GM21576 (cell line): ENCODE measurements around the gene HPD.

Experiments used
- ATAC-seq: cut with Tn5 transposase; IDR thresholded peaks from one replicate; pipeline ENCODE4 v1.9.1; 2021; ENCODE audit warnings: mild to moderate bottlenecking, moderate library complexity; ENCODE audit not compliant: unreplicated experiment

HPD gene

DNA sequence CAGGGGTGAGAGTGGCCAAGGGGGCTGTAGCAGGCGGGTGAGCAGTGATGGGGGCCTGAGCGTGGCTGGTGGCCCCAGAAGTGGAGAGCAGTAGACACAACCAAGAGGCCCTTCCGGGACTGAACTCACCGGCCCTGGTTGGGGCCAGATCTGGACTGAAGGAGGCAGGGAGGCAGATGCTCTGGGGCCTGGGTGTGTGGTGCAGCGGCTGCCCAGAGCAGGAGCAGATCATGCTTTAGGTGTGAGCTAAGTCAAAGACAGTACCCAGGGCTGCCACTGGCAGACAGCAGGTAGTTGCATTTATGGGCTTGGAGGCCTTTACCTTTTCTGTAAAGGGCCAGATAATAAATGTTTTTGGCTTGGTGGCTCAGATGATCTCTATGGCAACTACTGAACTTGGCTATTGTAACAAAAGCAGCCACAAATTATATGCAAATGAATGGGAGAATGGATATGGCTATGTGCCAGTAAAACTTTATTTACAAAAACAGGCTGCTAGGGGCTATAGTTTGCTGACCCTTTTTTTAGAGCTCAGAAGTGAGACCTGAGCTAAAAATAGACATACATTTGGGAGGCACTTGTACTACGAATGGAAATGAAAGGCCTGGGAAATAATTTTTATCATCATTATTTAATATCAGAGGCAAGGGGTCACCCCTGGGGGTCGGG lies 29.3 kb downstream of the HPD start:
- ATAC-seq, result no peak

DNA sequence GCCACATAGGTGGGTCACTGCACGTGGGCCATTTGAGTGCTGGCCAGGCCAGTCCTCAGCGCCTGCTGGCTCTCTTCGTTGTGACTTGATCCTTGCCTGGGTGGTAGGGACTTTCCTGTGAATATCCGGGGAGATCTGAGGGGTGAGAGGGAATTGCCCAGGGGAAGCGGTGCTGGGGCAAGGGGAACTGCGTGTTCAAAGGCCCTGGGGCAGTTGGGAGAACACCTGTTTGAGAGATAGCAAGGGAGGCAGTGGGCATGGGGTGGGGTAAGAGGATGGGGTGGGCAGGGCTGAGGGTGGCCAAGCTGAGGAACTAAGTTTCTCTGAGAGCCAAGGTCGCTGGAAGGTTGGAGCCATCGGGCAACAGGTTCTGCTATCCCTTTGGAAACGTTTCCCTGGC lies 29.8 kb downstream of the HPD start:
- ATAC-seq, result no peak

DNA sequence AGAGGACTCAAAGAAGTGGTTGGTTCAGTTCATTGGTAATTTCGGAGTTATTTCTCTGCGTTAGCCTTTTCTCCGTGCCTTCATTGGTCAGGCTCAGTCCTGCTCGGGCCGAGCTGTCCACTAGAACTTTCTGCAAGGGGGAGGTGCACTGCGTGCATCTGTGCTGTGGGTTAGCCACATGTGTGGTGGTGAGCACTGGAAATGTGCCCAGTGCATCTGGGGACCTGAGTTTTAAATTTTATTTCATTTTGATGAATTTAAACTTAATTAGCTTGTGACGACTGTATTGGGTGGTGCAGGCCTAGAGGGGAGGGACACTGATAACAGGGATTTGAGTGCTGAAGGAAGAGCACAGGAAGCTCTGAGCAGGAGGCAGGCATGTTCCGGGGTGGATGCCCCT lies 30.4 kb downstream of the HPD start:
- ATAC-seq, result no peak

DNA sequence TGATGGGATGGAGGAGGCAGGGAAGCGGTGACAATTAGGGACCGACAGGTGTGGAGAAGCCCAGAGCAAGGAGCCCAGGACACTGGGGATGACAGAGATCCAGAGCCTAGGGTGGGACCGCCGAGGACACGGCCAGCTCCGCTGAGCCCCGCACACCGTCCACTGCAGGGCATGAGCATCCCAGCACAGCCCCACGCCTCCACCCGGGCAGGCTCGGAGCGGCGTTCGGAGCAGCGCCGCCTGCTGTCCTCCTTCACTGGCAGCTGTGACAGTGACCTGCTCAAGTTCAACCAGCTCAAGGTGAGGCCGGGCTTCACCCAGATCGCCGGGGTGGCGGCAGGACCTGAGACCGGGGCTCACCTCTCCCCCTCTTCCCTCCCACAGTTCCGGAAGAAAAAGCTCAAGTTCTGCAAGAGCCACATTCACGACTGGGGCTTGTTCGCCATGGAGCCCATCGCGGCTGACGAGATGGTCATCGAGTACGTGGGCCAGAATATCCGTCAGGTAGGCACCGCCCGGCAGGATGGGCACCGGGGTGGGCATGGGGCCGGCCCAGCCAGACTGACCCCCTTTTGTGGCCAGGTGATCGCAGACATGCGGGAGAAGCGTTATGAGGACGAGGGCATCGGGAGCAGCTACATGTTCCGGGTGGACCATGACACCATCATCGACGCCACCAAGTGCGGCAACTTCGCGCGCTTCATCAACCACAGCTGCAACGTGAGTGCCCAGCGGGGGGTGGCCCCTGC lies 31.1 kb downstream of the HPD start:
- no peak for ATAC-seq

DNA sequence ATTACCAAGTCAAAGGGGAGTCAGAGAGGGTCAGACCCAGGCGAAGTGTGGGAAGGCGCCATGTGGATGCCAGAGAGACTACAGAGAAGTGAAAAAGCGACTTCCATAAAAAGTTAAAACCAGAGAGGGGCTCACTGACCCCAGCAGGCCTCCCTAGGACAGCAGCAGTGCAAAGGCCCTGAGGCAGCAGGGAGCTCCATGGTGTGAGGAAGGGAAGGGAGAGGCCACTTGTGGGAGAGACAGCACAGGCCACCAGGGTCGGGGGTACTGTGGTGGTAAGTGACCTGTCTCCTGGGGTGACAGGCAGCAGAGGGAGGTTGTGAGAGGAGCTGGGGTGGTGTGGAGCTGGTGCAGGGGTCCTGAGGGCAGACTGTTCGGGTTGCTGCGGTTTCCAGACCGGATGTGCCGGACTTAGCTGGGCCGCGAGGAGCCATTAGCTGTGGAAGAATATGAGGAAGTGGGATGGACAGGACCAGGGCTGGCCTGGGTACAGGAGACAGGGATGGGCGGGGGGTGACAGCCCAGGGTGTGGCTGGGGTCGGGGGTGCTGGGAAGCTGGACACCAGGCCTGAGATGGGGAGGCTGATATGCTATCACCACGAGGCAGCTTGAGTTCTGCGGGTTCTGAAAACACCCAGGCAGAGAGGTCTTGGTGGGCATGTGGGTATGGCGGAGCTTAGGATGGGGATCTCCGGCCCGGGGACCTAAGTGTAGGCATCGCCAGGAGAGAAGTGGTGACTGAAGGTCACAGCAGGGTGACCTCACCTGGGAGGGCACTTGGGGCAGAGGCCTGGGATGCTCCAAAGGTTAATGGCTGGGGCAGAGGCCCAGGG lies 32.1 kb downstream of the HPD start:
- ATAC-seq, result no peak

DNA sequence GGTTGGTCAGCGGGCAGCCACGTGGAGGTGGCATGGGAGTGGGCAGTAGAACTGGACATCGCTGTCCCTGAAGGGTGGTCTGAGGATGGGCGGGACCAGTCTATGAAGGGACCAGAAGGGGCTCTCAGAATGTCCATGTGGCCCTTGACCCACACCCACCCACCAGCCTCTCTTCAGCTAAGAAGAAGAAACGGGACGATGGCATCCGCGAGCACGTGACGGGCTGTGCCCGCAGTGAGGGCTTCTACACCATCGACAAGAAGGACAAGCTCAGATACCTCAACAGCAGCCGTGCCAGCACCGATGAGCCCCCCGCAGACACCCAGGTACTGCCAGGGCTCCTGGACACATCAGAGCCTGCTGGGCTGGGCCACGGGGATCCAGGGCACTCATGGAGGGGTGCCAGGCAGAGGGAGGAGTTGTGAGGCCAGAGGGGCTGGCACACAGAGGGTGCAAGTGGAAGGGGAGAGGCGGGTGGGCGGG lies 33.6 kb downstream of the HPD start:
- no peak for ATAC-seq

DNA sequence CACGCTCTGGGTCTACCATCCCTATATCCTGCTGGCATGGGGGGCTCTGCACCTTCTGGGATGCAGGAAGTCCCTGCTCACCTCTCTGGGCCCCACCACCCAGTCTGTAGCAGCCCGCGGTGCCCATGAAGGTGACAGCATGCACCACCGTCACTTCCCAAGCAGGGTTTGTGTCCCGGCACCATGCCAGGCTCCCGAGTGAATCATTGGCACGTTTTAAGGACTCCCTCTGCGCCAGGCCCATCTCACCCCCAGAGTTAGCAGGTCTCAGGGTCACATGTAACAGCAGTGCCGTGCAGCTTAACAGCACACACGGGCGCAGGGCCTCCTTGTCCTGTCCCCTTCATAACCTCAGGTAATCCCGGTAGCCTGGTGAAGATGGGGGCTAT lies 34.9 kb downstream of the HPD start:
- no peak for ATAC-seq

DNA sequence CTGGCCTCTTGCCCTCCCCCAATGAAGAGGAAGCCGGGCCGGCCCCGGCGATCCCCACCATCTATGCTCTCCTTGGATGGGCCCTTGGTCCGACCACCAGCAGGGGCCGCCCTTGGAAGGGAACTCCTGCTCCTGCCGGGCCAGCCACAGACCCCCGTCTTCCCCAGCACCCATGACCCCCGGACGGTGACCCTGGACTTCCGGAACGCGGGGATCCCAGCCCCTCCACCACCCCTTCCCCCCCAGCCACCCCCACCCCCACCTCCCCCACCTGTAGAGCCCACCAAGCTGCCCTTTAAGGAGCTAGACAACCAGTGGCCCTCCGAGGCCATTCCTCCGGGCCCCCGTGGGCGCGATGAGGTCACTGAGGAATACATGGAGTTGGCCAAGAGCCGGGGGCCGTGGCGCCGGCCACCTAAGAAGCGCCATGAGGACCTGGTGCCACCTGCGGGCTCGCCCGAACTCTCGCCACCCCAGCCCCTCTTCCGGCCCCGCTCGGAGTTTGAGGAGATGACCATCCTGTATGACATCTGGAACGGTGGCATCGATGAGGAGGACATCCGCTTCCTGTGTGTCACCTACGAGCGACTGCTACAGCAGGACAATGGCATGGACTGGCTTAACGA lies 35.4 kb downstream of the HPD start:
- no peak for ATAC-seq

DNA sequence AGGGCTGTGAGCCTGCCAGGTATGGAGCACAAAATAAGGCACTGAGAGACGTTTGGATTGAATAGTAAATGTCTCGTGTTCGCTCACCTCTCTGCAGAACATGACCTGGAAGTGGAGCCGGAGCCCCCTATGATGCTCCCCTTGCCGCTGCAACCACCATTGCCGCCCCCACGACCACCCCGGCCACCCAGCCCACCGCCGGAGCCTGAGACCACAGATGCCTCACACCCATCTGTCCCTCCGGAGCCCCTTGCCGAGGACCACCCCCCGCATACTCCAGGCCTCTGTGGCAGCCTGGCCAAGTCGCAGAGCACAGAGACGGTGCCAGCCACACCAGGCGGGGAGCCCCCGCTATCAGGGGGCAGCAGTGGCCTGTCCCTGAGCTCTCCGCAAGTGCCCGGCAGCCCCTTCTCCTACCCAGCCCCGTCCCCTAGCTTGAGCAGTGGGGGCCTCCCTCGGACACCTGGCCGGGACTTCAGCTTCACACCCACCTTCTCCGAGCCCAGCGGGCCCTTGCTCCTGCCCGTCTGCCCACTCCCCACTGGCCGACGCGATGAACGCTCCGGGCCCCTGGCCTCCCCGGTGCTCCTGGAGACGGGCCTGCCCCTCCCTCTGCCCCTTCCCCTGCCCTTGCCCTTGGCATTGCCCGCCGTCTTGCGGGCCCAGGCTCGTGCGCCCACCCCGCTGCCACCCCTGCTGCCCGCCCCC lies 36.1 kb downstream of the HPD start:
- no peak for ATAC-seq

DNA sequence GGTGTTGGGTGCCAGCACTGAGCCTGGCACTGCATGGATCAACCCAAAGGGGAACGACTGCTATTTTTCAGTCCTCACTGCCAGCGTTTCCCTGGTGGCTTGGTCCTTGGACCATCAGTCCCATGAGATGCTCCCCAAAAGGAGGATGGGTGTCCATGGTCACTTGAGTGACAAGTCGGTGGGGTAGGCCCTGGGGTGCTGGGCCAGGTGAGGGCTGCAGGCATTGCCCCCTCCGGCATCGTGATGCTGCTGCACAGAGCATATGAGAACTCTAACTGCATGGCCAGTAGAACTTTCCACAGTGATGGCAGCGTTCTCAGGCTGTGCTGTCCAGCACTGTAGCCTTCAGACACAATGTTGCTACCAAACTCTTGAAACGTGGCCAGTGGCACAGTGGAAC lies 38.6 kb downstream of the HPD start:
- ATAC-seq, result no peak

DNA sequence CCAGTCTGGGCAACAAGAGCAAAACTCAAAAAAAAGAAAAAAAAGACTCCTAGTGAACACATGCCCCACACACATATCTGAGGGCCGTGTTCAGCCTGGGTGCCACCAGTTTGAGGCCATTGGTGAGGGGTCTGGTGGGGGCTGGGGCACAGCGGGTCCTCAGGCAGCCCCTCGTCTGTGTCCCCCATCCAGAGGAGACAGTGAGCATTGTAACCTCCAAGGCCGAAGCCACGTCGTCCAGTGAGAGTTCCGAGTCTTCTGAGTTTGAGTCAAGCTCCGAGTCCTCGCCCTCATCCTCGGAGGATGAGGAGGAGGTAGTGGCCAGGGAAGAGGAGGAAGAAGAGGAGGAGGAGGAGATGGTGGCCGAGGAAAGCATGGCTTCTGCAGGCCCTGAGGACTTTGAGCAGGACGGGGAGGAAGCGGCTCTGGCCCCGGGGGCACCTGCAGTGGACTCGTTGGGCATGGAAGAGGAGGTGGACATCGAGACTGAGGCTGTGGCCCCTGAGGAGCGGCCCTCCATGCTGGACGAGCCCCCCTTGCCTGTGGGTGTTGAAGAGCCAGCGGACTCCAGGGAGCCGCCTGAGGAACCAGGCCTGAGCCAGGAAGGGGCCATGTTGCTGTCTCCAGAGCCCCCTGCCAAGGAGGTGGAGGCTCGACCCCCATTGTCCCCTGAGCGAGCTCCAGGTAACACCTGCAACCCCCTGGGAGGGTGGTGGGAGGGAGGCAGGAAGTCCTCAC lies 39.3 kb downstream of the HPD start:
- no peak for ATAC-seq

DNA sequence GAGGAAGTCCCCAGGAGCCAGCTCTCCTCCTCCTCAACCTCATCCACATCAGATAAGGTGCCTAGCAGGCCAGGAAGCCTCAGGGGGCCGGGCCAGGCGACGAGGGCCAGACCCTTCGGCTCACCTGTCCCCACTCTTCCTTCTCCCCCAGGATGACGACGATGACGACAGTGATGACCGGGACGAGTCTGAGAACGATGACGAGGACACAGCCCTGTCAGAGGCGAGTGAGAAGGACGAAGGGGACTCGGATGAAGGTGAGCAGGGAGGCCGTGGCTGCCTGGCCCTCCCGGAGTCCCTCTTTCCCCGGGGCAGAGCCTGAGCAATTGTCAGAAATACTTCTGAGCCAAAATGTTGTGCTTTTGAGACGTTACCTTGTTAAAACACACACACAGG lies 41.0 kb downstream of the HPD start:
- ATAC-seq, result no peak

DNA sequence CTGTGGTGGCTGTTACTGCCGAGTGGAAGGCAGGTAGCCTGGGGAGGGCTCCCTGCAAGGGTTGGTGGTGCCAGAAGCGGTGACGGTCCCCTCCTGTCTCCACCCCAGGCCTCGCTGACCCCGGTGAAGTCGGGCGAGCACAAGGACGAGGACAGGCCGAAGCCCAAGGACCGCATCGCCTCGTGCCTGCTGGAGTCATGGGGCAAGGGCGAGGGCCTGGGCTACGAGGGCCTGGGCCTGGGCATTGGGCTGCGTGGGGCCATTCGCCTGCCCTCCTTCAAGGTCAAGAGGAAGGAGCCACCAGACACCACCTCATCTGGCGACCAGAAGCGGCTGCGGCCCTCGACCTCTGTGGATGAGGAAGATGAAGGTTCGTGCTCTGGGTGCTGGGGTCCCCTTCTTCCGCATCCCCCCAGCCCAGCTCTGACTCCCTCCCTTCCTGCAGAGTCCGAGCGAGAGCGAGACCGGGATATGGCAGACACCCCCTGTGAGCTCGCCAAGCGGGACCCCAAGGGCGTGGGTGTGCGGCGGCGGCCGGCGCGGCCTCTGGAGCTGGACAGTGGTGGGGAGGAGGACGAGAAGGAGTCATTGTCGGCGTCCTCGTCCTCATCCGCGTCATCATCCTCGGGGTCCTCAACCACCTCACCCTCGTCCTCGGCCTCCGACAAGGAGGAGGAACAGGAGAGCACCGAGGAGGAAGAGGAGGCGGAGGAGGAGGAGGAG lies 41.6 kb downstream of the HPD start:
- no peak for ATAC-seq

DNA sequence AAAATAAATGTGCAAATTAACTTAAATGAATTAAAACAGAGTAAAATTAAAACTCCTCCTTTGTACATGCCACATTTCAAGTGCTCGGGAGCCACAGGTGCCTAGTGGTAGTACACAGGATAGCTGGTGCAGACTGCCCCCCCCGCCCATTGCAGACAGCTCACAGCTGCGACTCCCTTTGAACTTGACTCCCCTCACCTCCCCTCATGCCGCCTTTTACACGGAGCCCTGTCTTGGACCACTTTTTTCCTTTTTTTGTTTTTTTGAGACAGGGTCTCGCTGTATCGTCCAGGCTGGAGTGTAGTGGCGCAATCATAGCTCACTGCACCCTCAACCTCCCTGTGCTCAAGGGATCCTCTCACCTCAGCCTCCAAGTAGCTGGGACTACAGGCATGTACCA lies 43.4 kb downstream of the HPD start:
- no peak for ATAC-seq

DNA sequence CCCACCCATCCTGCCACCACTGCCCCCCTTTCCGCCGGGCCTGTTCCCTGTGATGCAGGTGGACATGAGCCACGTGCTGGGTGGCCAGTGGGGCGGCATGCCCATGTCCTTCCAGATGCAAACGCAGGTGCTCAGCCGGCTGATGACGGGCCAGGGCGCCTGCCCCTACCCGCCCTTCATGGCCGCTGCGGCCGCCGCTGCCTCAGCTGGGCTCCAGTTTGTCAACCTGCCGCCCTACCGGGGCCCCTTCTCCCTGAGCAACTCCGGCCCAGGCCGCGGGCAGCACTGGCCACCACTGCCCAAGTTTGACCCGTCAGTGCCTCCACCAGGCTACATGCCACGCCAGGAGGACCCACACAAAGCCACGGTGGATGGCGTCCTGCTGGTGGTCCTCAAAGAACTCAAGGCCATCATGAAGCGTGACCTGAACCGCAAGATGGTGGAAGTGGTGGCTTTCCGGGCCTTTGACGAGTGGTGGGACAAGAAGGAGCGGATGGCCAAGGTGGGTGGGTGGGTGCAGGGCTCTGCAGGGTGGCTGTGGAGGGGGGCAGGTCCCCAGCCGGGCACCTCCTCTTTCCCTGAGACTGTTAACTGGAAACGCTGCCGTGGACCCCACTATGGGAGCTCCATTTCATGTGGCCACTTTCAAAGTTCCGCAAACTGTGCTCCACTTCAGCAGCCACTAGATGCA lies 44.1 kb downstream of the HPD start:
- no peak for ATAC-seq

DNA sequence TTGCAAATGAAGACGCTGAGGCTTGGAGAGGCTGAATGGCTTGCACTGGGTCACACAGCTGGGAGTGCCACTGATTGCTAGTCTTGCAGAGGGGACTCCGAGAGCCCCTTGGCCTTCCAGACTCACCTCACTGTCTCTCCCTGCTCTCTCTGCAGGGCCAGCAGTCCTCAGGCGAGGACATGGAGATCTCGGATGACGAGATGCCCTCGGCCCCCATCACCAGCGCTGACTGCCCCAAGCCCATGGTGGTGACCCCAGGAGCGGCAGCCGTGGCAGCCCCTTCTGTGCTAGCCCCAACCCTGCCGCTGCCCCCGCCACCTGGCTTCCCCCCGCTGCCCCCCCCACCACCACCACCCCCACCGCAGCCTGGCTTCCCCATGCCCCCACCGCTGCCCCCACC lies 44.7 kb downstream of the HPD start:
- ATAC-seq, result no peak

DNA sequence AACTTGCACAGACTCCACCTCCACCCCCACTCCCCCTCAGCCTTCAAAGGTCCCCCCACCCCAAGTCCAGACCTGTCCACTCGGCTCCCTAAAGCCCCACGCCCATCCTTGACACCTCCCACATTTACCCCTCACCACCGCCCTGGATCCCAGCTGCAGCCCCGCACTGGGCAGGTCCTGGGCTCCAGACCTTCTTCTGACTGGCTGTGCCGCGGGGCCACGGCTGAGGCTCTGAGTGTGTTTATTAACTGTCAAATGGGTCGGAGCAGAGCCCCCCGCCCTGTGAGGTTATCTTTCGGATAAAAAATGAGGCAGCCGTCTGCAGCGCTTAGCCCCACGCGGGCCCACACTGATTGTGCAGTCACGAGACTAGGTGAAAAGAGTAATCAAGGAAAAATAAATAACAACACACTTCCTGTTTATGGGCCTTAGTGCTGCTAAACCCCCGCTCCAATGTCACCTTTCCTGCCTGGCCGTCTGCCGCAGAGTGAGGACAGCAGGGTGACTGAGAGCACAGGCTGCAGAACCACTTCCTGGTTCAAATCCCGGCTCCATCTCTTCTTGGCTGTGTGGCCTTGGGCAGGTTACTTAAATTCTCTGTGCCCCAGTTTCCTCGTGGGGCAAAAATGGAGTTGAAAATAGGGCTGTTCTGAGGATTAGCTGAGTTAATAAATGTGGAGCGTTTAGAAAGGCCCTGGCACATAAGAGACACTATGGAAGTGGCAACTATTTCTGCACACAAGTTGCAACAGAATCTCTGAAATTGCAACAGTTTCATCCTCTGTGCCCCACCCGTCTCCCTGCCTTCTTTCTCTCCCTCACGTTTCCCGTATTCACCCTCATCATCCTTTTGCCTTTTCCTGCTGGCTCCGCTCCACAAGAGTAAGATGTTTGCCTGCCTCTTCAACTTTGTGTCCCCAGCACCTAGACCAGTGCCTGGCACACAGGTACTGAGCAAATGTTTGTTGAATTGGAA lies 45.5 kb downstream of the HPD start:
- no peak for ATAC-seq
